LNCaP clone FGC (cell line): Measurements from ENCODE around the gene SLC16A8.

Experiments
- DNase-seq: peaks from one replicate; pipeline ENCODE4 v3.0.0-alpha.2; 2011; ENCODE audit warnings: low read depth
- H3K4me3 ChIP-seq: 2 replicates; pipeline ENCODE4 v1.5.1; 2011; ENCODE audit warnings: mild to moderate bottlenecking, low read depth, low read length, control low read depth
- CTCF ChIP-seq: IDR thresholded peaks from 2 replicates; pipeline ENCODE4 v1.5.1; 2012; ENCODE audit warnings: mild to moderate bottlenecking; ENCODE audit not compliant: control insufficient read depth, insufficient read depth; ENCODE audit errors: extremely low read depth

SLC16A8 gene

DNA sequence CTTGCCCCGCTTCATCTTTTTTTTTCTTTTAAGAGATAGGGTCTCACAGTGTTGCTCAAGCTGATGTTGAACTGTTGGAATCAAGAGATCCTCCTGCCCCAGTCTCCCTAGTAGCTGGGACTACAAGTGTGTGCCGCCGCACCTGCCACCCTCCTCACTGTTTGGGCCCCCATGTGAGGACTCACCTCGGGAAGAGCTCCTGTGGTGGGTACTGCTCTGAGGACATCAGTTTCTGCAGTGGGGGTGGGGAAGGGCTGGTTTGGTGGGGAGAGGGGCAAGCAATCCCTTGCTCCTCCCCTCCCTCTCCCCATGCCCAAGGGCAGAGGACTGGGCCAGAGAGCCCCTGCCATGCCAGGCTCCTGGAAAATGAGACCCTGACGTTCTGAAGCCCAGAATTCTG is 1.5 kb upstream of the SLC16A8 start:
- H3K4me3 ChIP-seq: no peak overlapping the region
- no peak for TF ChIP-seq CTCF
- no peak for DNase-seq

- TF ChIP-seq CTCF: no peak
- H3K4me3 ChIP-seq: no peak overlapping the region
- no peak for DNase-seq
These were observed 1.1 kb upstream of the SLC16A8 start for GRCh38 chr22:38085056-38085455.

GRCh38 chr22:38082986-38083710 is 836 bp downstream of the SLC16A8 start:
- no peak for TF ChIP-seq CTCF

DNA sequence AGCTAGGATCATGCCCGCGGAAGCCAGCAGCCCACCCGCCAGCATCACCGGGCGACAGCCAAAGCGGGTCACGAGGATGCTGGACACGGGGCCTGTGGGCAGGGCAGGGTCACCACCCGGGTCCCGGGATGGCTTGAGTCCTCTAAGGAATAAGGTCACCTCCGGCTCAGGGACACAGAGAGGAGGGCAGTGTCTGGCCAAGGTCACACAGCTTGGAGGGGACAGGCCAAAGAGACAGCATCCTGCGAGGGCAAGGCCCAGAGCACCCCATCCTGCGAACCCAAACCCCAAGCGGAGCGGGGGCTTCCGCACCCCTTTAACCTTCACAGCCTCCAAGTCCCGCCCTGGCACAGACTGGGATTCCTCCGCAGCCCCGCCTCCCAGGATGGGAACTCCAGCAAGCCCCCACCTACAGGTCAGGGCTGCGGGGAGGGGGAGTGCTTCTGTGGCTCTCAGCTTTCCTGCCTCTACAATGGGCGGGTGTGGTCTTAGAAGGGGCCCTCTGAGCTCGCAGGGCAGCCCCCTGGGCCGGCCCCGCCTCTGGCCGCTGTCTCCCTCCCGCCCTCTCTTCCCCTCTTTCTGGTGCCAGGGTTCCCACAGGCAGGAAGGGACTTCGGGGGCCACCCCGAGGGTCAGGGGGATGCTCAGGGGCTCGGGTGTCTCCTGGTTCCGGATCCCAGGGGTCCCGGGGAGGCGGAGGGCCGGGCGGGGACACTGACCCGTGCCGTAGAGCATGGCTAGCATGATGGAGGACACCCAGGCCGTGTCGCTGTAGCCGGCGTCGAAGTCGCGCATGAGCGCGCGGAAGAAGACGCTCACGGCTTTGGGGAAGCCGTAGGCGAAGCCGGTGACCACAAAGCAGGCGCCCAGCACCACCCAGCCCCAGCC is 1.8 kb downstream of the SLC16A8 start:
- H3K4me3 ChIP-seq: no peak overlapping the region
- no peak for TF ChIP-seq CTCF
- DNase-seq: no peak

More at GRCh38 chr22:38082986-38083710, 836 bp downstream of the SLC16A8 start:
- no peak overlapping the region for H3K4me3 ChIP-seq
- DNase-seq: no peak

- H3K4me3 ChIP-seq: no peak overlapping the region
- TF ChIP-seq CTCF: no peak
- DNase-seq: no peak
These were observed 2.4 kb downstream of the SLC16A8 start for GRCh38 chr22:38081636-38081940.

GRCh38 chr22:38080850-38081635 is 2.9 kb downstream of the SLC16A8 start:
- DNase-seq: no peak
- H3K4me3 ChIP-seq: no peak overlapping the region
- no peak for TF ChIP-seq CTCF
